Smooth muscle cell (in vitro differentiated cells): Measurements from ENCODE around the gene TIMMDC1. TPM values are rescaled to one million over a fixed set of nuclear protein-coding genes. Genes with fewer than 3 reads are reported as not detected.

Experiments used
- DNase-seq: peaks from one replicate; lab custom pipeline; 2025; ENCODE audit not compliant: unreplicated experiment; lab: John Stamatoyannopoulos, UW
- H2AFZ ChIP-seq: fragments of 200-600 bp; sonication (generic); 2 replicates; pipeline ENCODE4 v1.6.0; 2016; ENCODE audit warnings: antibody characterized with exemption, low read depth, mild to moderate bottlenecking
- H3F3A ChIP-seq: fragments of 200-600 bp; sonication (generic); 2 replicates; pipeline ENCODE4 v1.6.0; 2017; ENCODE audit warnings: antibody characterized with exemption, low read depth
- H3K27ac ChIP-seq: fragments of 200-600 bp; sonication (generic); 2 replicates; pipeline ENCODE4 v1.5.1; 2016; ENCODE audit warnings: low read depth, mild to moderate bottlenecking
- H3K27me3 ChIP-seq: fragments of 200-600 bp; sonication (generic); 2 replicates; pipeline ENCODE4 v1.6.1; 2016; ENCODE audit warnings: low read depth, mild to moderate bottlenecking
- H3K36me3 ChIP-seq: fragments of 200-600 bp; sonication (generic); 2 replicates; pipeline ENCODE4 v1.5.1; 2016; ENCODE audit warnings: low read depth
- H3K4me1 ChIP-seq: fragments of 200-600 bp; sonication (generic); 2 replicates; pipeline ENCODE4 v1.5.1; 2016; ENCODE audit warnings: low read depth
- H3K4me2 ChIP-seq: fragments of 200-600 bp; sonication (generic); 2 replicates; pipeline ENCODE4 v1.6.0; 2016; ENCODE audit warnings: mild to moderate bottlenecking
- H3K4me3 ChIP-seq: fragments of 200-600 bp; sonication (generic); 2 replicates; pipeline ENCODE4 v1.5.1; 2016; ENCODE audit warnings: mild to moderate bottlenecking
- H3K79me2 ChIP-seq: fragments of 200-600 bp; sonication (generic); 2 replicates; pipeline ENCODE4 v1.6.0; 2016; ENCODE audit warnings: low read depth, mild to moderate bottlenecking
- H3K9ac ChIP-seq: fragments of 200-600 bp; sonication (generic); 2 replicates; pipeline ENCODE4 v1.6.0; 2016; ENCODE audit warnings: low read depth
- H3K9me3 ChIP-seq: fragments of 200-600 bp; sonication (generic); replicated peaks from 2 replicates; pipeline ENCODE4 v1.5.1; 2016; ENCODE audit warnings: low read depth
- H4K20me1 ChIP-seq: fragments of 200-600 bp; sonication (generic); 2 replicates; pipeline ENCODE4 v1.6.0; 2016; ENCODE audit warnings: low read depth
- CTCF ChIP-seq: fragments of 200-600 bp; sonication (generic); IDR thresholded peaks from 2 replicates; pipeline ENCODE4 v1.5.1; 2017; ENCODE audit warnings: borderline replicate concordance, mild to moderate bottlenecking, antibody characterized with exemption; ENCODE audit not compliant: insufficient read depth, poor library complexity, severe bottlenecking
- WGBS: methylation state at CpG from one replicate; pipeline ENCODE4 v1.1.7; 2016; ENCODE audit warnings: low lambda C conversion rate; 5-methylcytosine and 5-hydroxymethylcytosine counted together
- polyA plus RNA-seq: library from polyadenylated mRNA; unstranded; fragments of >200 nt; fragmentation: Nextera tagmentation; extraction: Ambion mirVana; gene quantifications from 2 replicates; pipeline ENCODE4 v1.2.1, GENCODE V29; 2016
- total RNA-seq: library from RNA; depleted of rRNA; stranded (reverse); fragments of >200 nt; gene quantifications from 2 replicates; pipeline ENCODE4 v1.2.3, GENCODE V29; 2014

TIMMDC1 gene
- total RNA-seq: 66.1 and 83.8 TPM in 2 replicates
- polyA plus RNA-seq: 145 and 156 TPM in 2 replicates

- no peak for TF ChIP-seq CTCF
- WGBS: under 1% methylated on average over 58 of the region's 58 CpGs
- Histone ChIP-seq H3K4me2 (peak within 1 kb of the TSS; percentile 90), H3F3A (no peaks in the 10 kb centered on the region), H3K9me3 (no peaks in the 10 kb centered on the region), H3K79me2 (peaks cover 25% of the 10 kb centered on the region), H3K9ac (peak within 1 kb of the TSS; percentile 85), H3K27ac (peak within 1 kb of the TSS; percentile 80), H3K4me3 (peak within 1 kb of the TSS; percentile 87), H3K4me1 (peaks cover 22% of the 10 kb centered on the region), H4K20me1 (peaks cover 4% of the 10 kb centered on the region), H3K36me3 (no peaks in the 10 kb centered on the region), H3K27me3 (no peaks in the 10 kb centered on the region), H2AFZ (peak within 1 kb of the TSS; percentile 74)
- peak; percentile 80 for DNase-seq
Observed at GRCh38 chr3:119498186-119499011, at the start of gene TIMMDC1. TSS of gene TIMMDC1 (plus strand) at chr3:119498547. CDS start at chr3:119498734, 187 bp downstream.

- Histone ChIP-seq H3K9ac (no peak overlapping the region), H4K20me1 (peaks cover 97% of the 10 kb centered on the region), H3K27me3 (no peaks in the 10 kb centered on the region), H3K4me1 (no peaks in the 10 kb centered on the region), H2AFZ (no peak overlapping the region), H3K9me3 (no peaks in the 10 kb centered on the region), H3K36me3 (peaks cover 55% of the 10 kb centered on the region), H3F3A (peaks cover 11% of the 10 kb centered on the region), H3K4me2 (no peak overlapping the region), H3K79me2 (peaks cover 69% of the 10 kb centered on the region), H3K27ac (no peak overlapping the region), H3K4me3 (no peak overlapping the region)
- no peak for TF ChIP-seq CTCF
- DNase-seq: no peak
- 100% methylated on average over 1 of the region's 1 CpG for WGBS
Observed at GRCh38 chr3:119453822-119454221, 44.5 kb upstream of the TIMMDC1 start.

GRCh38 chr3:119456469-119456868 is 41.9 kb upstream of the TIMMDC1 start:
- no peak overlapping the region for H3K4me3 ChIP-seq
- peaks cover 48% of the 10 kb centered on the region for H3K36me3 ChIP-seq
- peaks cover 12% of the 10 kb centered on the region for H3K4me1 ChIP-seq
- peaks cover 79% of the 10 kb centered on the region for H3K79me2 ChIP-seq
- H3K27ac ChIP-seq: no peak overlapping the region
- H3K9me3 ChIP-seq: no peaks in the 10 kb centered on the region
- no peaks in the 10 kb centered on the region for H3K27me3 ChIP-seq
- H4K20me1 ChIP-seq: peaks cover 97% of the 10 kb centered on the region
- no peak overlapping the region for H3K9ac ChIP-seq
- no peak overlapping the region for H2AFZ ChIP-seq
- no peak for DNase-seq
- WGBS: 91% methylated on average over 1 of the region's 1 CpG
- H3K4me2 ChIP-seq: no peak overlapping the region
- H3F3A ChIP-seq: peaks cover 11% of the 10 kb centered on the region
- no peak for TF ChIP-seq CTCF

GRCh38 chr3:119457246-119457645 is 41.1 kb upstream of the TIMMDC1 start:
- H3K79me2 ChIP-seq: peaks cover 85% of the 10 kb centered on the region
- peaks cover 44% of the 10 kb centered on the region for H3K36me3 ChIP-seq

More at GRCh38 chr3:119457246-119457645, 41.1 kb upstream of the TIMMDC1 start:
- Histone ChIP-seq H3K4me1 (peaks cover 20% of the 10 kb centered on the region), H3K9ac (no peak overlapping the region), H3K27ac (no peak overlapping the region), H4K20me1 (peaks cover 99% of the 10 kb centered on the region), H3K9me3 (no peaks in the 10 kb centered on the region), H3F3A (peaks cover 11% of the 10 kb centered on the region), H2AFZ (no peak overlapping the region), H3K27me3 (no peaks in the 10 kb centered on the region), H3K4me3 (no peak overlapping the region), H3K4me2 (no peak overlapping the region)
- no peak for TF ChIP-seq CTCF
- WGBS: 78% methylated on average over 4 of the region's 4 CpGs
- no peak for DNase-seq
